GM19328 (cell line): ENCODE measurements around the gene IRS1.
"Not testable (repeated sequence)": the region's sequence is repeated elsewhere in the genome, so short reads cannot be mapped to it uniquely, and the experiment has no call there.

ENCODE experiments used
- ATAC-seq: cut with Tn5 transposase; IDR thresholded peaks from one replicate; pipeline ENCODE4 v1.9.1; 2021; ENCODE audit warnings: mild to moderate bottlenecking, moderate library complexity; ENCODE audit not compliant: unreplicated experiment

IRS1 gene

GRCh38 chr2:226799211-226799975 is at the start of gene IRS1:
Gene IRS1, minus strand, starts transcription at chr2:226799820. Its CDS starts 1,082 bp downstream, at chr2:226798738.
- ATAC-seq, result peak; percentile 35

- ATAC-seq, result no peak
These were observed 49.7 kb upstream of the IRS1 start for GRCh38 chr2:226849349-226849748.

- ATAC-seq, result no peak
These were observed 47.9 kb upstream of the IRS1 start for GRCh38 chr2:226847511-226847910.

- no peak for ATAC-seq
These were observed 47.5 kb upstream of the IRS1 start for GRCh38 chr2:226847090-226847489.

GRCh38 chr2:226845386-226846116 is 45.9 kb upstream of the IRS1 start:
- no peak for ATAC-seq

- ATAC-seq, result not testable (repeated sequence)
These were observed 43.4 kb upstream of the IRS1 start for GRCh38 chr2:226843001-226843400.

- no peak for ATAC-seq
These were observed 40.3 kb upstream of the IRS1 start for GRCh38 chr2:226839951-226840350.

- ATAC-seq, result no peak
These were observed 39.5 kb upstream of the IRS1 start for GRCh38 chr2:226839161-226839560.

GRCh38 chr2:226838722-226839121 is 39.1 kb upstream of the IRS1 start:
- no peak for ATAC-seq

- ATAC-seq, result no peak
These were observed 38.4 kb upstream of the IRS1 start for GRCh38 chr2:226837787-226838603.

- no peak for ATAC-seq
These were observed 37.7 kb upstream of the IRS1 start for GRCh38 chr2:226837334-226837733.

- ATAC-seq, result no peak
These were observed 36.9 kb upstream of the IRS1 start for GRCh38 chr2:226836548-226836885.

GRCh38 chr2:226835796-226836547 is 36.4 kb upstream of the IRS1 start, which contains the start of gene RHBDD1:
Gene RHBDD1, plus strand, starts transcription at chr2:226836054. Its CDS starts 28,640 bp downstream, at chr2:226864694.
- ATAC-seq, result peak; percentile 87

GRCh38 chr2:226835420-226835795 is 35.8 kb upstream of the IRS1 start:
- ATAC-seq, result peak; percentile 15

- not testable (repeated sequence) for ATAC-seq
These were observed 35.3 kb upstream of the IRS1 start for GRCh38 chr2:226834880-226835279.

GRCh38 chr2:226832061-226832460 is 32.4 kb upstream of the IRS1 start:
- ATAC-seq, result no peak

- ATAC-seq, result no peak
These were observed 31.6 kb upstream of the IRS1 start for GRCh38 chr2:226831266-226831665.

- no peak for ATAC-seq
These were observed 30.4 kb upstream of the IRS1 start for GRCh38 chr2:226829721-226830631.

GRCh38 chr2:226828191-226828590 is 28.6 kb upstream of the IRS1 start:
- no peak for ATAC-seq

GRCh38 chr2:226825056-226825455 is 25.4 kb upstream of the IRS1 start:
- no peak for ATAC-seq
